Measurements from ENCODE around the gene SUGCT.

GRCh38 chr7:40147371-40148246 is 12.8 kb downstream of the SUGCT start:
- TF ChIP-seq MEF2A (IDR thresholded peaks at IDR 0.05; ENCODE audit: borderline replicate concordance, low read depth) (no peak), SMC3 (IDR thresholded peaks at IDR 0.05; ENCODE audit: low read depth, low read length) (no peak), YY1 (IDR thresholded peaks at IDR 0.05; ENCODE audit: low read depth) (no peak), POLR2AphosphoS5 (IDR thresholded peaks at IDR 0.05; ENCODE audit: low read depth, low read length) (no peak), CHD2 (IDR thresholded peaks at IDR 0.05; ENCODE audit: low read length, partially characterized antibody) (no peak), CTCF (IDR thresholded peaks at IDR 0.05) (peak; percentile 24), RCOR1 (IDR thresholded peaks at IDR 0.05; ENCODE audit: low read length) (no peak), EZH2phosphoT487 (IDR thresholded peaks at IDR 0.05; ENCODE audit: borderline replicate concordance, low read depth) (no peak), USF2 (IDR thresholded peaks at IDR 0.05; ENCODE audit: borderline replicate concordance, low read depth, low read length) (no peak), TCF12 (IDR thresholded peaks at IDR 0.05) (no peak), TAF1 (IDR thresholded peaks at IDR 0.05; ENCODE audit: borderline replicate concordance, low read depth, low read length) (no peak), MXI1 (IDR thresholded peaks at IDR 0.05; ENCODE audit: low read depth, low read length) (no peak), MAX (IDR thresholded peaks at IDR 0.05; ENCODE audit: low read depth) (no peak)

All from SK-N-SH (cell line).